A549 (cell line): ENCODE measurements around the gene FILIP1L. TPM values are rescaled to one million over a fixed set of nuclear protein-coding genes. Genes with fewer than 3 reads are reported as not detected.
A peak's percentile ranks its signal among the peaks of the same experiment; 100 is the strongest.

ENCODE experiments used
- ATAC-seq, 2 experiments: fragments of 200-7000 bp in 1 of 2; fragments of >200 bp in 1 of 2; cut with Nextera tagmentation in 1 of 2; cut with Tn5 transposase in 1 of 2; 3 replicates each; pipeline versions ENCODE4 v1.8.0 to v1.9.1; 2018 to 2020; ENCODE audit warnings: mild to moderate bottlenecking in 1 of 2, moderate library complexity in 1 of 2
- CTCF ChIA-PET: fragments of 300-600 bp; sonication (Branson Sonifier 250); formaldehyde crosslinking; extraction: SDS; loops from one replicate; lab custom pipeline; 2021; ENCODE audit warnings: antibody characterized with exemption, inconsistent platforms; lab: Yijun Ruan, JAX
- POLR2A ChIA-PET: fragments of 350-600 bp; formaldehyde crosslinking; extraction: SDS; loops from one replicate; lab custom pipeline; 2021; ENCODE audit warnings: antibody characterized with exemption, inconsistent platforms; lab: Yijun Ruan, JAX
- DNase-seq, 2 experiments: peaks; one replicate each; pipeline versions ENCODE4 v3.0.0 to v3.0.0-alpha.2; 2011 to 2016; ENCODE audit warnings: low read depth in 1 of 2, low spot score in 1 of 2
- FAIRE-seq: peaks from 2 replicates; lab custom pipeline; 2011; peaks lifted over from hg19 to GRCh38; lab: Jason Lieb, UNC
- H3K27ac ChIP-seq, 2 experiments: fragments of >200 bp; sonication (Bioruptor Twin); formaldehyde crosslinking; 3 replicates each; pipeline ENCODE4 v1.5.1; 2016 to 2017
- H3K4me1 ChIP-seq: fragments of >200 bp; sonication (Bioruptor Twin); formaldehyde crosslinking; 3 replicates; pipeline ENCODE4 v1.6.1; 2016
- H3K4me2 ChIP-seq: fragments of >200 bp; sonication (Bioruptor Twin); formaldehyde crosslinking; 3 replicates; pipeline ENCODE4 v1.6.1; 2016
- H3K4me3 ChIP-seq: fragments of >200 bp; sonication (Bioruptor Twin); formaldehyde crosslinking; 3 replicates; pipeline ENCODE4 v1.5.1; 2016
- H3K9me3 ChIP-seq: fragments of >200 bp; sonication (Bioruptor Twin); formaldehyde crosslinking; 3 replicates; pipeline ENCODE4 v1.6.1; 2016
- BHLHE40 ChIP-seq: IDR thresholded peaks from 2 replicates; pipeline ENCODE4 v1.6.1; 2012; ENCODE audit warnings: low read depth, low read length, inconsistent platforms
- CEBPB ChIP-seq, 2 experiments: fragments of >200 bp in 1 of 2; sonication (Bioruptor Twin) in 1 of 2; formaldehyde crosslinking in 1 of 2; IDR thresholded peaks; 2 replicates each; pipeline ENCODE4 v1.6.1; 2012 to 2016
- CHD2 ChIP-seq: fragments of 150-350 bp; IDR thresholded peaks from 2 replicates; pipeline ENCODE4 v1.6.1; 2014; ENCODE audit warnings: low read length; ENCODE audit not compliant: partially characterized antibody
- FOSB ChIP-seq: fragments of 250-450 bp; sonication (Bioruptor Pico); IDR thresholded peaks from 2 replicates; pipeline ENCODE4 v1.5.0; 2020; ENCODE audit warnings: mild to moderate bottlenecking, moderate library complexity
- FOXS1 ChIP-seq: fragments of 250-450 bp; sonication (Bioruptor Pico); IDR thresholded peaks from 2 replicates; pipeline ENCODE4 v1.5.0; 2020; ENCODE audit warnings: mild to moderate bottlenecking, moderate library complexity
- HOXB13 ChIP-seq: fragments of 250-450 bp; sonication (Bioruptor Pico); IDR thresholded peaks from 2 replicates; pipeline ENCODE4 v1.5.0; 2020; ENCODE audit warnings: low read depth, mild to moderate bottlenecking, moderate library complexity
- JUN ChIP-seq, 2 experiments: fragments of >200 bp; sonication (Bioruptor Twin); formaldehyde crosslinking; IDR thresholded peaks; 2 replicates in 1 of 2; 3 replicates in 1 of 2; pipeline ENCODE4 v1.6.1; 2016 to 2017
- KDM5A ChIP-seq: fragments of 200-600 bp; sonication (generic); IDR thresholded peaks from 2 replicates; pipeline ENCODE4 v1.6.1; 2016; ENCODE audit warnings: antibody characterized with exemption, mild to moderate bottlenecking
- NFE2L2 ChIP-seq: fragments of 150-350 bp; conservative IDR thresholded peaks from 2 replicates; pipeline ENCODE4 v1.6.1; 2014; ENCODE audit warnings: low read length
- NPAS2 ChIP-seq: fragments of 250-450 bp; sonication (Bioruptor Pico); IDR thresholded peaks from 2 replicates; pipeline ENCODE4 v1.8.0; 2022; ENCODE audit warnings: mild to moderate bottlenecking, moderate library complexity, borderline replicate concordance
- POLR2A ChIP-seq: IDR thresholded peaks from 2 replicates; pipeline ENCODE4 v1.6.1; 2012; ENCODE audit warnings: mild to moderate bottlenecking, low read length
- REST ChIP-seq: fragments of 200-600 bp; sonication (generic); IDR thresholded peaks from 2 replicates; pipeline ENCODE4 v1.6.1; 2016; ENCODE audit warnings: antibody characterized with exemption, mild to moderate bottlenecking, moderate library complexity
- RNF2 ChIP-seq: fragments of 200-600 bp; sonication (generic); IDR thresholded peaks from 2 replicates; pipeline ENCODE4 v1.6.1; 2016; ENCODE audit warnings: low read depth, mild to moderate bottlenecking, antibody characterized with exemption, moderate library complexity, borderline replicate concordance
- ZNF302 ChIP-seq: fragments of 250-450 bp; sonication (Bioruptor Pico); IDR thresholded peaks from 2 replicates; pipeline ENCODE4 v1.9.0; 2021; ENCODE audit warnings: inconsistent platforms, mild to moderate bottlenecking, moderate library complexity
- polyA plus RNA-seq, 4 experiments: library from polyadenylated mRNA; depleted of rRNA in 3 of 4; stranded (reverse); fragments of >200 nt; fragmentation: RNase III in 1 of 4; extraction: RNeasy Plus Mini Kit Qiagen cat#74134 plus additional on column Dnase treatment in 1 of 4; gene quantifications; 2 replicates in 3 of 4; 3 replicates in 1 of 4; pipeline ENCODE4 v1.2.3, GENCODE V29; 2011 to 2017
- TF ChIP-seq, protein P1 (sequence below): fragments of >200 bp; sonication (Bioruptor Twin); formaldehyde crosslinking; IDR thresholded peaks from 3 replicates; pipeline ENCODE4 v1.5.1; 2016
- TF ChIP-seq, protein P2 (sequence below): fragments of 250-450 bp; sonication (Bioruptor Pico); IDR thresholded peaks from 2 replicates; pipeline ENCODE4 v1.5.0; 2021; ENCODE audit warnings: mild to moderate bottlenecking, moderate library complexity, borderline replicate concordance
- TF ChIP-seq, protein P3 (sequence below): fragments of >200 bp; sonication (Bioruptor Twin); formaldehyde crosslinking; IDR thresholded peaks from 3 replicates; pipeline ENCODE4 v1.6.1; 2016

FILIP1L gene
- polyA plus RNA-seq, 2 of the 4 experiments (the other 2 are of a cell fraction), result 0.19 to 0.45 TPM

GRCh38 chr3:100106531-100107141 is 7.7 kb downstream of the FILIP1L start:
- Histone ChIP-seq H3K4me2 (peak overlapping the region; percentile 34), H3K27ac (peak overlapping the region in 1 of 2 experiments; percentile 56; a peak in 1 of 6 replicates), H3K9me3 (no peaks in the 10 kb centered on the region), H3K4me1 (peaks cover 27% of the 10 kb centered on the region), H3K4me3 (no peak overlapping the region)
- no peak for DNase-seq
- CTCF ChIA-PET, result interaction anchor here (0.5 kb wide), 2 partner anchors 275 to 356 kb away, joined by 3 read pairs; no protein-coding TSS in a partner anchor
- POLR2A ChIA-PET, result no interaction called here
- no peak for ATAC-seq
- no peak for FAIRE-seq
- TF ChIP-seq, protein P1, sequence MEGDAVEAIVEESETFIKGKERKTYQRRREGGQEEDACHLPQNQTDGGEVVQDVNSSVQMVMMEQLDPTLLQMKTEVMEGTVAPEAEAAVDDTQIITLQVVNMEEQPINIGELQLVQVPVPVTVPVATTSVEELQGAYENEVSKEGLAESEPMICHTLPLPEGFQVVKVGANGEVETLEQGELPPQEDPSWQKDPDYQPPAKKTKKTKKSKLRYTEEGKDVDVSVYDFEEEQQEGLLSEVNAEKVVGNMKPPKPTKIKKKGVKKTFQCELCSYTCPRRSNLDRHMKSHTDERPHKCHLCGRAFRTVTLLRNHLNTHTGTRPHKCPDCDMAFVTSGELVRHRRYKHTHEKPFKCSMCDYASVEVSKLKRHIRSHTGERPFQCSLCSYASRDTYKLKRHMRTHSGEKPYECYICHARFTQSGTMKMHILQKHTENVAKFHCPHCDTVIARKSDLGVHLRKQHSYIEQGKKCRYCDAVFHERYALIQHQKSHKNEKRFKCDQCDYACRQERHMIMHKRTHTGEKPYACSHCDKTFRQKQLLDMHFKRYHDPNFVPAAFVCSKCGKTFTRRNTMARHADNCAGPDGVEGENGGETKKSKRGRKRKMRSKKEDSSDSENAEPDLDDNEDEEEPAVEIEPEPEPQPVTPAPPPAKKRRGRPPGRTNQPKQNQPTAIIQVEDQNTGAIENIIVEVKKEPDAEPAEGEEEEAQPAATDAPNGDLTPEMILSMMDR, result no peak
- no peak for TF ChIP-seq RNF2
- TF ChIP-seq JUN (IDR thresholded peaks at IDR 0.05), result no peak
- TF ChIP-seq CHD2, result no peak
- no peak for TF ChIP-seq BHLHE40
- no peak for TF ChIP-seq FOXS1
- no peak for TF ChIP-seq POLR2A
- TF ChIP-seq REST, result no peak
- TF ChIP-seq ZNF302 (CRISPR knock-in tag), result no peak
- TF ChIP-seq, protein P2, sequence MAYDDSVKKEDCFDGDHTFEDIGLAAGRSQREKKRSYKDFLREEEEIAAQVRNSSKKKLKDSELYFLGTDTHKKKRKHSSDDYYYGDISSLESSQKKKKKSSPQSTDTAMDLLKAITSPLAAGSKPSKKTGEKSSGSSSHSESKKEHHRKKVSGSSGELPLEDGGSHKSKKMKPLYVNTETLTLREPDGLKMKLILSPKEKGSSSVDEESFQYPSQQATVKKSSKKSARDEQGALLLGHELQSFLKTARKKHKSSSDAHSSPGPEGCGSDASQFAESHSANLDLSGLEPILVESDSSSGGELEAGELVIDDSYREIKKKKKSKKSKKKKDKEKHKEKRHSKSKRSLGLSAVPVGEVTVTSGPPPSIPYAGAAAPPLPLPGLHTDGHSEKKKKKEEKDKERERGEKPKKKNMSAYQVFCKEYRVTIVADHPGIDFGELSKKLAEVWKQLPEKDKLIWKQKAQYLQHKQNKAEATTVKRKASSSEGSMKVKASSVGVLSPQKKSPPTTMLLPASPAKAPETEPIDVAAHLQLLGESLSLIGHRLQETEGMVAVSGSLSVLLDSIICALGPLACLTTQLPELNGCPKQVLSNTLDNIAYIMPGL (CRISPR knock-in tag), result no peak
- TF ChIP-seq CEBPB (IDR thresholded peaks at IDR 0.05), result no peak
- no peak for TF ChIP-seq HOXB13 (CRISPR knock-in tag)
- TF ChIP-seq NFE2L2, result no peak
- TF ChIP-seq, protein P3, sequence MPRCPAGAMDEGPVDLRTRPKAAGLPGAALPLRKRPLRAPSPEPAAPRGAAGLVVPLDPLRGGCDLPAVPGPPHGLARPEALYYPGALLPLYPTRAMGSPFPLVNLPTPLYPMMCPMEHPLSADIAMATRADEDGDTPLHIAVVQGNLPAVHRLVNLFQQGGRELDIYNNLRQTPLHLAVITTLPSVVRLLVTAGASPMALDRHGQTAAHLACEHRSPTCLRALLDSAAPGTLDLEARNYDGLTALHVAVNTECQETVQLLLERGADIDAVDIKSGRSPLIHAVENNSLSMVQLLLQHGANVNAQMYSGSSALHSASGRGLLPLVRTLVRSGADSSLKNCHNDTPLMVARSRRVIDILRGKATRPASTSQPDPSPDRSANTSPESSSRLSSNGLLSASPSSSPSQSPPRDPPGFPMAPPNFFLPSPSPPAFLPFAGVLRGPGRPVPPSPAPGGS, result no peak

DNA sequence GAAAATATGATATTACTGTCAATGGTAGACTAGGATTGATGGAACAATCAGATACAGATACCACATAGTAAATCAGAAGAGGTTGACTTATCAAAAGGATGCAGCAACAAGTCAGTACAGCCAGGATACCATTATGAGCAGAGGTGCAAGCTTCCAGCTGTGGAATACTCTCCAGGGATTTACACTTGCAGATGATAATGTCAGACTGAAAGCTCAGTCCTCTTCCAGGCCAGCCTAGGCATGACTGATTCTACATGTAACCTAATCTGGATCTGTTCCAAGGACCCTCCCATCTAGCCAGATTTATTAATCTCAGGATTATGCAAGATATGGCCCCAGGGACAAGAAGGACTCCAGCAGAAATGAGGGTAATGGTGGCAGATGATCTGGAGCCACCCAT is 8.2 kb downstream of the FILIP1L start:
- FAIRE-seq (no peak), DNase-seq (no peak), ATAC-seq (no peak)
- Histone ChIP-seq H3K27ac (peak overlapping the region; percentile 32 to 56; a peak in 3 of 6 replicates), H3K4me2 (peak overlapping the region; percentile 18; the same call in 1 of the 3 replicates), H3K9me3 (no peaks in the 10 kb centered on the region), H3K4me3 (no peak overlapping the region), H3K4me1 (peaks cover 27% of the 10 kb centered on the region)
- CTCF ChIA-PET, result interaction anchor here (0.5 to 0.6 kb wide), 2 partner anchors 274 to 357 kb away, joined by 3 read pairs; no protein-coding TSS in a partner anchor
- POLR2A ChIA-PET, result no interaction called here
- TF ChIP-seq, protein P1, result no peak
- TF ChIP-seq NPAS2 (CRISPR knock-in tag) (no peak), KDM5A (no peak), FOSB (CRISPR knock-in tag) (no peak)
